Gastroesophageal sphincter (tissue), 4 donors: ENCODE measurements around the gene ENO3. TPM values are rescaled to one million over a fixed set of nuclear protein-coding genes. Genes with fewer than 3 reads are reported as not detected.

Experiments
- ATAC-seq: fragments of 150-250 bp; one replicate; pipeline ENCODE4 v1.9.1; 2016; ENCODE audit warnings: mild to moderate bottlenecking, moderate library complexity
- H3K27ac ChIP-seq, 4 donors: fragments of 200-600 bp; sonication (generic) in 3 of 4; 1 replicate in 3 of 4; 2 replicates in 1 of 4; pipeline ENCODE4 v1.5.1; 2016 to 2019
- H3K27me3 ChIP-seq: fragments of 200-600 bp; sonication (generic); one replicate; pipeline ENCODE4 v1.5.1; 2019
- H3K36me3 ChIP-seq, 2 donors: fragments of 200-600 bp; sonication (generic); one replicate each; pipeline ENCODE4 v1.5.1; 2019; ENCODE audit warnings: control low read depth in 1 of 2
- H3K4me1 ChIP-seq, 3 donors: fragments of 200-600 bp; sonication (generic); 1 replicate in 2 of 3; 2 replicates in 1 of 3; pipeline ENCODE4 v1.5.1; 2016 to 2019; ENCODE audit warnings: control low read depth in 2 of 3
- H3K4me3 ChIP-seq, 2 donors: fragments of 200-600 bp; sonication (generic); one replicate each; pipeline ENCODE4 v1.5.1; 2019; ENCODE audit warnings: mild to moderate bottlenecking in 1 of 2, moderate library complexity in 1 of 2
- H3K9me3 ChIP-seq, 3 donors: fragments of 200-600 bp; sonication (generic); one replicate each; pipeline ENCODE4 v1.5.1; 2017 to 2019; ENCODE audit warnings: control low read depth in 2 of 3
- CTCF ChIP-seq, 4 experiments: fragments of 200-600 bp in 2 of 4; fragments of 450-650 bp in 2 of 4; sonication (generic) in 1 of 4; IDR thresholded peaks; one replicate each; pipeline ENCODE4 v1.5.1; 2017 to 2019; ENCODE audit warnings: antibody characterized with exemption in 4 of 4, mild to moderate bottlenecking in 2 of 4, moderate library complexity in 2 of 4
- EP300 ChIP-seq: sonication (generic); formaldehyde crosslinking; IDR thresholded peaks from one replicate; pipeline ENCODE4 v1.6.1; 2017; ENCODE audit warnings: antibody characterized with exemption, mild to moderate bottlenecking
- POLR2A ChIP-seq, 2 donors: fragments of 450-650 bp; IDR thresholded peaks; one replicate each; pipeline ENCODE4 v1.6.1; 2017; ENCODE audit warnings: antibody characterized with exemption in 2 of 2, mild to moderate bottlenecking in 2 of 2, moderate library complexity in 1 of 2
- POLR2AphosphoS5 ChIP-seq: sonication (generic); formaldehyde crosslinking; IDR thresholded peaks from one replicate; pipeline ENCODE4 v1.6.1; 2017; ENCODE audit warnings: antibody characterized with exemption
- WGBS, 2 donors: methylation state at CpG; one replicate each; pipeline ENCODE4 v1.1.5; 2018; ENCODE audit warnings: low coverage in 1 of 2; 5-methylcytosine and 5-hydroxymethylcytosine counted together
- total RNA-seq, 4 donors: library from RNA; depleted of rRNA; stranded (reverse); fragments of >200 nt; gene quantifications; one replicate each; pipeline ENCODE4 v1.1.0, GENCODE V29; 2016

ENO3 gene
- total RNA-seq, 4 donors from 2014 or later, result 1.5 to 16.2 (median 7.6) TPM

GRCh38 chr17:4997302-4998026, 46.5 kb downstream of the ENO3 start, which contains the start of the genes INCA1 and KIF1C:
Gene INCA1, minus strand, starts transcription at chr17:4997522. Its CDS starts 3,085 bp downstream, at chr17:4994437.
Gene KIF1C, plus strand, starts transcription at chr17:4997950. Its CDS starts 2,297 bp downstream, at chr17:5000247.
- no peaks in the 10 kb centered on the region for H3K27me3 ChIP-seq
- no CpG with 5 or more reads among the region's 93 CpGs for WGBS, 2 donors
- H3K9me3 ChIP-seq, result no peaks in the 10 kb centered on the region
- H3K27ac ChIP-seq, result peak within 1 kb of the TSS; percentile 92 to 98 (median 94)
- H3K4me1 ChIP-seq, result peaks cover 0 to 42% (median 24%) of the 10 kb centered on the region in 3 donors
- peaks cover 0 to 19% of the 10 kb centered on the region in 2 donors for H3K36me3 ChIP-seq
- TF ChIP-seq EP300, result no peak
- peak in 2 of 4 experiments; percentile 56 to 62 for TF ChIP-seq CTCF (IDR thresholded peaks at IDR 0.05)
- peak; percentile 84 for TF ChIP-seq POLR2AphosphoS5
- peak; percentile 84 to 85 for TF ChIP-seq POLR2A (IDR thresholded peaks at IDR 0.05)
- peak; percentile 95 for ATAC-seq
- peak within 1 kb of the TSS; percentile 57 to 84 for H3K4me3 ChIP-seq

GRCh38 chr17:4998027-4998731, 47.3 kb downstream of the ENO3 start:
- peaks cover 0 to 42% (median 24%) of the 10 kb centered on the region in 3 donors for H3K4me1 ChIP-seq
- TF ChIP-seq CTCF (IDR thresholded peaks at IDR 0.05) (no peak), POLR2A (IDR thresholded peaks at IDR 0.05) (peak; percentile 40 to 72), POLR2AphosphoS5 (peak; percentile 29), EP300 (no peak)
- 0% methylated on average over 12 of the region's 55 CpGs; no CpG with 5 or more reads in 1 of the 2 donors for WGBS, 2 donors
- peaks cover 0 to 26% of the 10 kb centered on the region in 2 donors for H3K36me3 ChIP-seq
- peak overlapping the region; percentile 68 to 98 (median 94) for H3K27ac ChIP-seq
- no peaks in the 10 kb centered on the region for H3K9me3 ChIP-seq
- H3K27me3 ChIP-seq, result no peaks in the 10 kb centered on the region
- peak overlapping the region; percentile 57 to 84 for H3K4me3 ChIP-seq
- peak; percentile 39 for ATAC-seq

GRCh38 chr17:4998732-4999429, 48.0 kb downstream of the ENO3 start:
- WGBS, 2 donors, result 0 to 13% methylated on average over 3 to 6 of the region's 14 CpGs
- Histone ChIP-seq H3K9me3 (no peaks in the 10 kb centered on the region), H3K36me3 (peaks cover 0 to 33% of the 10 kb centered on the region in 2 donors), H3K4me3 (peak overlapping the region; percentile 57 to 84), H3K4me1 (peaks cover 0 to 42% (median 24%) of the 10 kb centered on the region in 3 donors), H3K27me3 (no peaks in the 10 kb centered on the region), H3K27ac (peak overlapping the region; percentile 68 to 98 (median 94))
- ATAC-seq, result no peak
- TF ChIP-seq CTCF (IDR thresholded peaks at IDR 0.05) (no peak), POLR2AphosphoS5 (no peak)

GRCh38 chr17:4999430-5000093, 48.6 kb downstream of the ENO3 start:
- Histone ChIP-seq H3K27ac (peak overlapping the region; percentile 4 to 98 (median 94)), H3K4me3 (peak overlapping the region; percentile 57 to 84), H3K36me3 (peaks cover 0 to 40% of the 10 kb centered on the region in 2 donors), H3K4me1 (peaks cover 0 to 42% (median 24%) of the 10 kb centered on the region in 3 donors), H3K27me3 (no peaks in the 10 kb centered on the region), H3K9me3 (no peaks in the 10 kb centered on the region)
- no peak for TF ChIP-seq POLR2AphosphoS5
- no peak for ATAC-seq
- WGBS, 2 donors, result 4 to 29% methylated on average over 3 to 4 of the region's 12 CpGs
